GM12874 (cell line): Measurements from ENCODE around the gene AP5B1.

Experiments used
- CTCF ChIP-seq: IDR thresholded peaks from 2 replicates; pipeline ENCODE4 v1.5.1; 2011; ENCODE audit warnings: low read depth, mild to moderate bottlenecking, control low read depth, low read length, moderate library complexity; ENCODE audit not compliant: insufficient read depth

Gene AP5B1

GRCh38 chr11:65736810-65737209 lies 44.0 kb downstream of the AP5B1 start:
- no peak for TF ChIP-seq CTCF

DNA sequence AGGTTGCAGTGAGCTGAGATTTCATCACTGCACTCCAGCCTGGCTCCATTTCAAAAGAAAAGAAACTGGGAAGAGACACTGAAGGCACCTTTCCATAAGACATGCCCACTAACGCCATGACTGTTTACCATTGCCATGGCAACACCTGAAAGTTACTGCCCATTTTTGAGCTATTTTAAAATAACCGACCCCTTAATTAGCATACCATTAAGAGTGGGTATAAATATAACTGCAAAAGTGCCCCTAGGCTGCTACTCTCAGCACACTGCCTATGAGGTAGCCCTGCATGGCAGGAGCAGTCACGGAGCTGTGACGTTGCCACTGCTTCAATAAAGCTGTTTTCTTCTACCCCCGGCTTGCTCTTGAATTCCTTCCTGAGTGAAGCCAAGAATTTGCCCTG lies 50.3 kb downstream of the AP5B1 start:
- TF ChIP-seq CTCF = no peak

- TF ChIP-seq CTCF = no peak
Measured at GRCh38 chr11:65727865-65728264, 52.9 kb downstream of the AP5B1 start.

DNA sequence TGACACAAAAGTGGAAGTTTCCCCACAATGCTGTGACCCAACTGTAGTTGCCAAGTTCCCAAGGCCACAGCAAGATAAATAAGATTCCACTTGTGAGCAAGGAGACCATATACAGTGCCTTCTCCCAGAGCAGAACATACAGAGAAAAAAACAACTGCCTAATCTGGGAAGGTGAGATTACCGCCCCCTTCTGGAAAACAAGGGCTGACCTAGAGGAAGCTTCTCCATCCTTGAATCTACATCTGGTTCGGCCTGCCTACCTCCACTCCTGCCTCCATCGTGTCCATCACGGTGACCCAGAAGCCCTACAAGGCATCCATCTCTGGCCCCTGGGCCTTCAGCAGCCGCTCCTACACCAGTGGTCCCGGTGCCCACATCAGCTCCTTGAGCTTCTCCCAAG lies 54.1 kb downstream of the AP5B1 start:
- no peak for TF ChIP-seq CTCF
